CD4-positive, alpha-beta T cell treated with Interleukin-21 for 1 hour (primary cell): Measurements from ENCODE around the gene TMEM121B.

Experiments used
- DNase-seq: peaks from one replicate; pipeline ENCODE4 v3.0.0-alpha.2; 2020

TMEM121B gene

DNA sequence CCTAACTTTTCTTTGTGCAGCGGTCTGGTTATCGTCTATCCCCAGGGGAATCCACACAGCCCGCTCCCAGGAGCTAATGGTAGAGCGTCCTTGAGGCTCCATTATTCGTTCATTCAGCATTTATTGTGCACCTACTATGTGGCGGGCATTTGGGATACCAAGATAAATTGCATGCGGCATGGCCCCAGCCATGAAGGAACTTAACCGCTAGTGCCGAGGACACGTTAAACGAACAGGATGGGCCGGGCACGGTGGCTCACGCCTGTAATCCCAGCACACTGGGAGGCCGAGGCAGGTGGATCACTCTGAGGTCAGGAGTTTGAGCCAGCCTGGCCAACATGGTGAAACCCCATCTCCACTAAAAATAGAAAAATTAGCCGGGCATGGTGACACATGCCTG, 11.2 kb downstream of the TMEM121B start:
- no peak for DNase-seq

DNA sequence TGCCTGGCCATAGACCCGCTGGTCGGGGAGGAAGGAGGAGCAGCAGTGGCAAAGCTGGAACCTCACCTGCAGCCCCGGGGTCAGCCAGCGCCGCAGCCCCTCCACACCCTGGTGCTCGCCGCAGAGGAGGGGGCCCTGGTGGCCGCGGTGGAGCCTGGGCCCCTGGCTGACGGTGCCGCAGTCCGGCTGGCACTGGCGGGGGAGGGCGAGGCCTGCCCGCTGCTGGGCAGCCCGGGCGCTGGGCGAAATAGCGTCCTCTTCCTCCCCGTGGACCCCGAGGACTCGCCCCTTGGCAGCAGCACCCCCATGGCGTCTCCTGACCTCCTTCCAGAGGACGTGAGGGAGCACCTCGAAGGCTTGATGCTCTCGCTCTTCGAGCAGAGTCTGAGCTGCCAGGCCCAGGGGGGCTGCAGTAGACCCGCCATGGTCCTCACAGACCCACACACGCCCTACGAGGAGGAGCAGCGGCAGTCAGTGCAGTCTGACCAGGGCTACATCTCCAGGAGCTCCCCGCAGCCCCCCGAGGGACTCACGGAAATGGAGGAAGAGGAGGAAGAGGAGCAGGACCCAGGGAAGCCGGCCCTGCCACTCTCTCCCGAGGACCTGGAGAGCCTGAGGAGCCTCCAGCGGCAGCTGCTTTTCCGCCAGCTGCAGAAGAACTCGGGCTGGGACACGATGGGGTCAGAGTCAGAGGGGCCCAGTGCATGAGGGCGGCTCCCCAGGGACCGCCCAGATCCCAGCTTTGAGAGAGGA, 11.9 kb downstream of the TMEM121B start:
- DNase-seq: no peak

DNA sequence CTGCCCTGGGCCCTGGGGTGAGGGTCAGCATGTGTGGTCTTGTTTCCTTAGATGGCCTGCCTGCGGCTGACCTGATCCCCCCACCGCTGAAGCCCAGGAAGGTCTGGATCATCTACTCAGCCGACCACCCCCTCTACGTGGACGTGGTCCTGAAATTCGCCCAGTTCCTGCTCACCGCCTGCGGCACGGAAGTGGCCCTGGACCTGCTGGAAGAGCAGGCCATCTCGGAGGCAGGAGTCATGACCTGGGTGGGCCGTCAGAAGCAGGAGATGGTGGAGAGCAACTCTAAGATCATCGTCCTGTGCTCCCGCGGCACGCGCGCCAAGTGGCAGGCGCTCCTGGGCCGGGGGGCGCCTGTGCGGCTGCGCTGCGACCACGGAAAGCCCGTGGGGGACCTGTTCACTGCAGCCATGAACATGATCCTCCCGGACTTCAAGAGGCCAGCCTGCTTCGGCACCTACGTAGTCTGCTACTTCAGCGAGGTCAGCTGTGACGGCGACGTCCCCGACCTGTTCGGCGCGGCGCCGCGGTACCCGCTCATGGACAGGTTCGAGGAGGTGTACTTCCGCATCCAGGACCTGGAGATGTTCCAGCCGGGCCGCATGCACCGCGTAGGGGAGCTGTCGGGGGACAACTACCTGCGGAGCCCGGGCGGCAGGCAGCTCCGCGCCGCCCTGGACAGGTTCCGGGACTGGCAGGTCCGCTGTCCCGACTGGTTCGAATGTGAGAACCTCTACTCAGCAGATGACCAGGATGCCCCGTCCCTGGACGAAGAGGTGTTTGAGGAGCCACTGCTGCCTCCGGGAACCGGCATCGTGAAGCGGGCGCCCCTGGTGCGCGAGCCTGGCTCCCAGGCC, 12.7 kb downstream of the TMEM121B start:
- no peak for DNase-seq

GRCh38 chr22:17107547-17107810, 13.7 kb downstream of the TMEM121B start:
- no peak for DNase-seq

GRCh38 chr22:17106785-17107546, 14.2 kb downstream of the TMEM121B start:
- DNase-seq: no peak

- no peak for DNase-seq
Measured at GRCh38 chr22:17106161-17106784, 14.9 kb downstream of the TMEM121B start.

DNA sequence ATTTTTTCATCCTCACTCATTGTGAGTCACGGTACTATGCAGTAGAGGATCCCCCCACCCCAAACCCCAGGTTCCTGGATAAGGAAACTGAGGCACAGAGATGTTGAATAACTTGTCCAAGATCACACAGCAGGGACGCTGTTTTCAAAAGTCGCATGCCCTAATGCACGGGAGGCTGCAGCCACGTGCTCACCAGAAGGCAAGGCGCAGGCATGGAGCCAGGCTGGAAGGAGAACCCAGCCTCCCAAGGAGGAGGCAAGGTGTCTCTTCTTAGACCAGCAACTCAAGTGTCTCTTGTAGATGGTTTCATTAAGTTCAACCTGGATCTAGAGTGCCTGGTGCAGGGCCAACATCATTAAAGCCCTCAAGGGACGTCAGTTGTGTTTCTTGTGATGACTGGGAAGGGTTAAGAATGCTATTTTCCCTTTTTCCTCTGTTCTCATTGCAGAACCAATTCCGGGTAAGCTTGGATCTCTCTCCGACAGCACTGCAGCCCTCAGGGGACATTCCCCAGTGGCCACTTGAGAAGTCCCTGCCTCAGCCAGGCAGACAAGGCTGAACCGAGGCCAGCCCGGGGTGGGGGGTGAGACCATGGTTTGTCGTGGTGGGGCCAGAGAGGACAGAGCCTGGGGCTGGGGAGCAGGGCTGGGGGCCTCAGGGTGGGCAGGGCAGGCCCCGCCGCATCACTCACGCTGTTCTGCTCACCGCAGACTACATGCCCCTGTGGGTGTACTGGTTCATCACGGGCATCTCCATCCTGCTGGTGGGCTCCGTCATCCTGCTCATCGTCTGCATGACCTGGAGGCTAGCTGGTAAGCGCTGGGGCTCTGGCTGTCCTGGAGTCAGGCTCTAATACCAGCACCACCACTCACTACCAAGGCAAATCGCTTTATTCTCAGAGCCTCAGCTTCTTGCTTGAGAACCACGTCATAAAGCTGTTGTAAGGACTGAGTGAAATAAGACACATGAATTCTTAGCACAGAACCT, 15.7 kb downstream of the TMEM121B start:
- DNase-seq: no peak

DNA sequence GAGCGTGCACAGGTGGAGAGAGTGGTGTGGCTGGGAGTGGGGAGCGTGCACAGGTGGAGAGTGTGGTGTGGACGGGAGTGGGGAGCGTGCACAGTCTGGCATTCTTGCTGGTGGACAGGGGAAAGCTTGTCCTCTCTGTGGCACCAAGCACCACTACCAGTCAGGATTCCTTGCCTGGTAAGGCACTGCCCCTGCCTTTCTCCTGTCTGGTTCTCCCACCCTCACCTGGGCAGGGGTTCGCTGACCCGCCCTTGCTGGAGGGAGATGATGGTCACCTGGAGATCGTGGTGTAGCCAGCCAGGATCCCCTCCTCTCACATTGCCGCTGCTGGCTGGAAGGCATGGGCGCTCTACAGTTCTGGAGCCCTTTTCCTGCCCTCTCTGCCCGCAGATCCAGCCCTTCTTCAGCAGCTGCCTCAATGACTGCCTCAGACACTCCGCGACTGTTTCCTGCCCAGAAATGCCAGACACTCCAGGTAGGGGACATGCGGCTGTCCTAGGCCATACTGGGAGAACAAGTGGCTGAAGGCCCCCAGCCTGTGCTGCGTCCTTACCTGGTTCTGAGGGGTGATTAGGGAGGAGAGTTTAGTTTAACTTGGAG, 16.7 kb downstream of the TMEM121B start:
- DNase-seq: no peak

- DNase-seq: no peak
Measured at GRCh38 chr22:17103351-17103750, 17.8 kb downstream of the TMEM121B start.

GRCh38 chr22:17102297-17102667, 18.9 kb downstream of the TMEM121B start:
- no peak for DNase-seq

DNA sequence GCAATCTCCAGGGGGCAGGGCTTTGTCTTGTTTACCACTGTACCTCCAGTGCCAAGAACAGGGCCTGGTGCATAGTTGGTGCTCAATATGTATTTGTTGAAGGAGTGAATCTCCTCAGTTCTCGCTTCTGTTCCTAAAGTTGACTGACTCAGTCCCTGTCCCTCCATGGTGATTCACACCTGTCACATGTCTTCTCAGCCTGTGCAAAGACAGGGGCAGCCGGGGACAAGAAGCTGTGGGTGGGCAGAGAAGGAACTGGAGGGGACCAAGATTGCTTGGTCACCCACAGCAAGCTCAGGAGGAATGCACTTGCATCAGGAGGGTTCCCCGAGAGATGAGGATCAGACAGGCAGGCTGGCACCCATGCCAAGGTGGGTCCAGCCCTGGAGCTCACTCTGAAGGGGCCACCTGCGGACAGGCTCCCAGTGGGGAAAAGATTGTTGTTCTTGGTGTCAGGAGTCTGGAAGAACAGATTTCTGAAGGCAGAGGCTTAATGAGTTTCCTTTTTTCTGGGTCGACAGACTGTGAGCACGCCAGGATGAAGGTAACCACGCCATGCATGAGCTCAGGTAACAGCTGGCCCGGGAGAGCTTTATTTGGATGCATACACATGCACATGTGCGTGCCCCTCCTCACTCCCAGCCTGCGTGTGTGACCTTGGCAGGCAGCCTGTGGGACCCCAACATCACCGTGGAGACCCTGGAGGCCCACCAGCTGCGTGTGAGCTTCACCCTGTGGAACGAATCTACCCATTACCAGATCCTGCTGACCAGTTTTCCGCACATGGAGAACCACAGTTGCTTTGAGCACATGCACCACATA, 19.5 kb downstream of the TMEM121B start:
- DNase-seq: no peak

GRCh38 chr22:17100621-17101020, 20.5 kb downstream of the TMEM121B start:
- DNase-seq: no peak

DNA sequence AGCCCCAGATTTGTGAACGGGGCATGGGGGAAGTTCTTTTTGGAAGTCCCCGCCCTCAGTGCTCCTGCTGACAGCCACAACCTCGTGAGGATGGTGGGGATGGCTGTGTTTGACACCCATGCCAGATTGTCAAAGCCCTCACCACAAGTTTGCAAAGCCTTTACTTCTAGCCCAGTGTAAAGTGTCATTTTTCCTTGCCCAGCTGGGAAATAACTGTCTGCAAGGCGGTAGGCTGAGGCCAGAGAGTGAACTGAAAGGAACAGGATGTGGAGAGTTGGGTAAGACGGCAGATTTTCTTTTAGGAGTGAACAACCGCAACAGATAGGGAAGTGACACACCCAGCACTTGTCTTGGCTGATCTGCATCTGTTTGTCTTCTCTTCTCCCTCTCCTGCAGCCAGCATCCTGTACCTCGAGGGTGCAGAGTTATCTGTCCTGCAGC, 22.8 kb downstream of the TMEM121B start:
- DNase-seq: peak; percentile 40

DNA sequence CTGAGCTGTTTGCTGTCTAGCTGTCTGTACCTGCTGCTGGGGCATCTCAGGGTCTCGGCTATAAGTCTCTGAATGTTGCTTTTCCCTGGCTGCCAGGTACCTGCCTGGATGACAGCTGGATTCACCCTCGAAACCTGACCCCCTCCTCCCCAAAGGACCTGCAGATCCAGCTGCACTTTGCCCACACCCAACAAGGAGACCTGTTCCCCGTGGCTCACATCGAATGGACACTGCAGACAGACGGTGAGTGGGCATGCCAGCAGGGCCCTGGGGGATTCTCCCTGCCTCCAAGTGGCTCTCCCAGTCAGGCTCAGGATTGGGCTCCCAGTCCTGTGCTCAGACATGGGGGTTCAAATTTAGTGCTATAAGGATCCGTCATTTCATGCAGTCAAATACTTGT, 23.5 kb downstream of the TMEM121B start:
- DNase-seq: no peak

GRCh38 chr22:17097062-17097461, 24.1 kb downstream of the TMEM121B start:
- no peak for DNase-seq

DNA sequence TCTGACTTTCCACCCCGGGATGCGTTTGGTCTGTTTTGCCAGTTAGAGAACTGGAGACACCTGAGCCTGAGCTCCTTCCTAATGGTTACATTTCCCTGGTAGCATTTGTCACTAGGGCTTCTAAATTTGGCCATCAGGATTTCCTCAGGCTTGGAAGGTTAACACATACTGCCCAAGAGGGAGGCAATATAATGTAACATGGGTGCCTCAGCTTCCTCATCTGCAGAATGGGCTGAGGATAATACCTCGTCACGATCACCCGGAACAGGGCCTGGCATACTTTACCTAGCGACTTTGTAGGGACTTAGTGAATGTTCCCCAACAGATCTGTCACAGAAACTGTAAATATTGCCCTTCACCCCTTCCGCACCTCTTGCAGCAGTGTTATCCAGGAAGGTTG, 25.1 kb downstream of the TMEM121B start:
- no peak for DNase-seq

DNA sequence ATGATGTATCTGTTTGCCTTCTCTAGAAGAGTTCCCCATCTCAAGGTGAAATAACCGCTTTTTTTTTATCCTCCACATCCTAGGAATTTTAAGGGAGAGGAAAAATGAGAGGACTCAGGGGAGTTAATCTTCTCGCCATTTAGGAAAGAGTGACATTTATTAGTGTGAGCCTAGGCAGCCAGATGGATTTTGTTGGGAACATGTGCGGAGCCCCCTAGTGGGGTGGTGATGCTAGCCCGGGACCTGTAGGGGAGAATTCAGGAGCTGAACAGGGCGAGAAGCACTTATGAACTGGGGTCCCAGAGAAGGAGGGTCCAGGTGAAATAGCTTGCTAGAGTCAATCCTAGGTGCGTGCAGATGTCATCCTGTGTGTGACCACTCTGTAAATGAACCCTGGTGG, 25.6 kb downstream of the TMEM121B start:
- DNase-seq: no peak

DNA sequence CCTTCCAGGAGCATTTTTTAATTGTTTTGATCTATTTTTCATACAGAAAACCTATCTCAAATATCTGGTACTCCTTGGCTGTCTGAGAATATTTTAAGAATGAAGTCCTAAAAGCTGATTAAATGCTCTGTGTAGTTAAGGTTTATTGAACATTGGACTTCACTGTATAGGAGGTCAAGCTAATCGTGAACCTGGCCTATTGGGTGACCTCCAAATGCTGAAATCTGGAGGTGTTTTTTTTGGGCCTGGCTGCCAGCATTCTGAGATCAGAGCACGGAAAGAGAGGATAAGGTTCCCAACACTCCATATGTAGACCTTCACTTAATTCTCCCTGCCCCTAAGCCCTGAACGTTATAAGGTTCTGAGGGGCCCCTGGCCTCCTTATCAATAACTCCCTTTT, 28.1 kb downstream of the TMEM121B start:
- DNase-seq: no peak

- no peak for DNase-seq
Measured at GRCh38 chr22:17091851-17092250, 29.3 kb downstream of the TMEM121B start.

DNA sequence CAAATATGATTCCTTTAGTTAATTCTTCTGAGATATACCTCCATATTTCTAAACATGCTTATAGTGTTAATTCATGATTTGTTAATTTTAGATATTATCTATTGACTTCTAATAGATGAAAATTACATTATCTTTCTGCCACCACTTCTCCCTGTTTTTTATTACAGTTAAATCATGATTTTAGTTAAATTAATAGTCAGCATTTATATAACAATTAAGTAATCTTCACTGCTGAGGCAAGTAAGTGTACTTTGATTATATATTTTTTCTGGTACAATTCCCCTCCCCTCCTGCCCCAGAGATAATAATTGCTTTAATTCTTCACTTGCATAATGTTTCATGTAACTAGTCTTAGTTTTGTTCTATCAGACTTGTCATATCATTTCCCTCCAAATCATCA, 30.6 kb downstream of the TMEM121B start:
- no peak for DNase-seq
